Measurements from ENCODE around the gene ATP5IF1.

ATP5IF1 gene

GRCh38 chr1:28239004-28239403 is 3.1 kb downstream of the ATP5IF1 start:
- no peak for DNase-seq

GRCh38 chr1:28240024-28240423 is 4.1 kb downstream of the ATP5IF1 start:
- no peak for DNase-seq

DNA sequence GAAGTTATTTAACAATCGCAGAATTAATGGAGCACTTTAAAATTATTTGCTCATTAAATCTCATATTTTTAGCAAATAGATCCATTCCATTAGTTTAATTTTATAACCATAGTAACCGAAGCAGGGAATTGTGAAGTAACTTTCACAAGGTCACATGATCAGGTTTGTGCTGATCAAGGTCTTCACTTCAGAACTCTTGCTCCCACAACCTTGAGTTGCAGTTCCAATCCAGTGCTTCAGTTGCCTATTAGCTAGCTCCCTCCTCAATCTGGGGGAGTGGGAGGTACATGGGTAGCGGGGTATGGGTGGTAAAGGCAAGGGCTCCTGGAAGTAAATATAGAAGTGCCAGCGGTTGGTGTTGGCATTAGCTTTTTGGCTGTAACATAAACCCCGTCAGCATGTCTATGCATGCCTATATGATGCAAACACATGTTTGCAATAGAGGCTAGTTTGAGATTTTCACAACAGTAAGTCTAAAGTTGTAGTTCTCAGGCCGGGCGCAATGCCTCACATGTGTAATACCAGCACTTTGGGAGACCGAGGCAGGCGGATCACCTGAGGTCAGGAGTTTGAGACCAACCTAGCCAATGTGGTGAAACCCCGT is 5.8 kb downstream of the ATP5IF1 start:
- DNase-seq: no peak

- no peak for DNase-seq
These were observed 7.9 kb downstream of the ATP5IF1 start for GRCh38 chr1:28243685-28244311.

GRCh38 chr1:28244549-28245251 is 8.8 kb downstream of the ATP5IF1 start:
- no peak for DNase-seq

GRCh38 chr1:28246427-28246832 is 10.5 kb downstream of the ATP5IF1 start:
- DNase-seq: peak; percentile 27

DNA sequence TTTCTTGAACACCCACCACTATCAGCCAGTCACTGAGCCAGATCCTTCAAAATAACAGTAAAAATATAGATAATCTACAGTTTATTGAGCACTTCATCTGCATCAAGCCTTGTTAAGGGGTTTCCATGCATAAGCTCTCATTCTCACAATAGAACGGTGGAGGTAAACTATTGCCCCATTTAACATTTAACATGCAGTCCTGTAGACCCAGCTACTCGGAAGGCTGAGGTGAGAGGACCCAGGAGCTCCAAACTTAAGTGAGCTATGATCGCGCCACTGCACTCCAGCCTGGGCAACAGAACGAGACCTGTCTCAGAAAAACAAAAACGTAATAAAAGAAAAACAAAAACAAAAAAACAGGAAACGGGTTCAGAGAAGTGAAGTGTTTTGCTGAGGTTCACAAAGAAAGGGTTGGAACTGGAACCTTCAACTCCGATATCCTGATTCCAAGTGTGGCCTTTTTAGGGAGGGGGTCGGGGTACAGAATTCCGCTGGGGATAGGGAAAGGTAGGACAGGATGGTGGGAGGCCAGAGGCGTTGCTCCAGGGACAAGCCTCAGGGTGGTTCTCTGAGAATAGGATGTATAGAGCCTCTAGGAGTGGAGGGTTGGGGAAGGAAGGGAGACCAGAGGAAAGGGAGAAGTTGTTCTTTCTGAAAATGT is 11.8 kb downstream of the ATP5IF1 start:
- no peak for DNase-seq

- DNase-seq: peak; percentile 81
These were observed 12.5 kb downstream of the ATP5IF1 start for GRCh38 chr1:28248273-28249012.

GRCh38 chr1:28249013-28249865 is 13.3 kb downstream of the ATP5IF1 start:
- DNase-seq: no peak

- DNase-seq: no peak
These were observed 14.0 kb downstream of the ATP5IF1 start for GRCh38 chr1:28249866-28250295.

DNA sequence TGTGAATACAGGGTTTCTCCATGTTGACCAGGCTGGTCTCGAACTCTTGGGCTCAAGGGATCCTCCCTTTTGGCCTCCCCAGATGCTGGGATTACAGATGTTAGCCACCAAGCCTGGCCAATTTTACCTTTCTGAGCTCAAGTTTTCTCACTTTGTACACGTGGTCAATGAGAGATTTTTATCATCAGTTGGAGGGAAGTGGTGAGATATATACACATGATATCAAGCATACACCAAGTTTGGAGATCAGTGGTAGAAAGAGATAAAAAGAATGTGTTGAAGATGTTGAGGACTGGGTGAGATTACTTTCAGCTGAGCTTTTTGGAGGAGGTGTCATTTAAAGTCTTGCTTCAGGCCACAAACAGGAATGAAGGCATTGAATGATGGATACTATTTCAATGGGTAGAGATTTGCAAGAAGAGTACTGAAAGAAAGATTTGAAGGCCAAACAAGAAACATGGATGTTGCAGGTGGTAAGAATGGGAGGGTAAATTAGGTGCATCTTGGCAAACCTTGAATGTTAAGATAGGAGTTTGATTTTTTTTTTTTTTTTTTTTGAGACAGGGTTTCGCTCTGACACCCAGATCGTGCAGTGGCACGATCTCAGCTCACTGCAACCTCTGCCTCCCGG is 20.4 kb downstream of the ATP5IF1 start:
- no peak for DNase-seq

GRCh38 chr1:28257736-28258135 is 21.8 kb downstream of the ATP5IF1 start:
- DNase-seq: no peak

DNA sequence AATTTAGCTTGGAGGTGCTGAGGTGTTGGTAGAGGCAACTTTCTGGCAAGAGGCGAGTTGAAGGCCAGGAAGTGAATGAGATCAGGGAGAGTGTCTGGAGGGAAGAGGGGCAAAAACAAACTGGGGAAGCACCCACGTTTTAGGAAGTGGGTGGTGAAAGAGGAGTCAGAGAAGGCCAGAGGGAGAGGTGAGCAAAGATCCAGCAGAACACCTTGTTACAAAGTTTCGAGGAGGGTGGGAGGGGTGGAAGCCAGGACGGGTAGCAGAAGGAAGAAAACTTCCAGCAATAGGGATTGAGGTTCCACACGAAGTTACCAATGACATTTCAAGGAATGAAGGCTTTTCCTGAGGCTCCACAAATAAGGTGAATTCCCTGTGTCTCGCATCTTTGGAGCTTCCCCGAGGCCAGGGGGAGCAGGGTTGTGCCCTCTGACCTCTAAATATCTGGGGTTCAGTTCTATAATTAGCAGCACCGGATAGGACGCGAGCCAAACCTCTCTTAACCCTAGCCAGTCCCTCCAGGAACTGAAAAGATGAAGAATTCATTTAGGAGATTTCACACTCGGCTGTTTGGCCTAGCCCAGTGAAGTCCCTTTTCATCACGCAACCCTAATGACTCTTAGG is 22.8 kb downstream of the ATP5IF1 start:
- no peak for DNase-seq

- peak; percentile 99 for DNase-seq
These were observed 23.5 kb downstream of the ATP5IF1 start, which contains the start of gene SESN2 for GRCh38 chr1:28259252-28259933. TSS of gene SESN2 (plus strand) at chr1:28259518. CDS start at chr1:28259848, 330 bp downstream.

DNA sequence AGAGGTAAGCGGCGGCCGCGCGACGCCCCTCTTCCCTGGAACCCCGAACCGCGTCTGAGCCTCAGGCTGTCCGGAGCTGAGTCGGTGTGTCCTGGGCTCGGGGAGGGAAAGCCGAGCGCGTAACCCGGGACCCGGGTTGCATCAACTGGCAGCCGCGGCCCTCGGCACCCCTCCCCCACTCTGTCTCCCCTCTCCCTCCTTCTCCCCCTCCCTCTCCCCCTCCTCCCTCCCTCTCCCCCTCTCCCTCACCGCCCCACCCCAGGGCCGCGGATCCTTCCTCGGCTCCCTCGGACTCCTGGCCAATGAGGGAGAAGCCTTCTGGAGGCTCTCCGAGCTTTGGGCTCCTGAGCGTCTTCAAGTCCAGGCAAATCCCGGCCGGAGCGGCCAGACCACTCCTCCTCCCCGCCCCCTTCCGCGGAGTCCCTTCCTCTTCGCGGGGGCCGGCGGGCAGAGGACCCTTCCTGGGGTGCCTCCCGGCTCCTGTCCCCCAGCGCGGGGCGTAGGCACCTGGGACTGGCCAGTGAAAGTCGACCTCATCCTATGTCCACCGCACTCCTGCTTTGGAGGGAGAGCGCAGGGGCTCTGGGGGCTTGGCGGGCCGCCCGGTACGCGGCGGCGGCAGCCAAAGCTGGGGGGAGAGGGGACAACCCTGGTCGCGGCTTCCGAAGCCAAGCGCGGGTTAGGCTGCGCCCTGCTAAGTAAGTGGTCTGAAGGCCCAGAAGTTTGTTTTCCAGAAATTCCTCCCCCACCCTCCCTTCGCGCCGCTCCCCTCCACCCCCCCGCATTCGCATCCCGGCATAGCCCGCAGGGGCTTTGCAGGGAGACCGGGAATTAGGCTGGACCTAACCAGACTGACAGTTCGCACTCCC is 24.2 kb downstream of the ATP5IF1 start:
- peak; percentile 91 for DNase-seq

GRCh38 chr1:28260803-28261174 is 24.9 kb downstream of the ATP5IF1 start:
- DNase-seq: no peak

DNA sequence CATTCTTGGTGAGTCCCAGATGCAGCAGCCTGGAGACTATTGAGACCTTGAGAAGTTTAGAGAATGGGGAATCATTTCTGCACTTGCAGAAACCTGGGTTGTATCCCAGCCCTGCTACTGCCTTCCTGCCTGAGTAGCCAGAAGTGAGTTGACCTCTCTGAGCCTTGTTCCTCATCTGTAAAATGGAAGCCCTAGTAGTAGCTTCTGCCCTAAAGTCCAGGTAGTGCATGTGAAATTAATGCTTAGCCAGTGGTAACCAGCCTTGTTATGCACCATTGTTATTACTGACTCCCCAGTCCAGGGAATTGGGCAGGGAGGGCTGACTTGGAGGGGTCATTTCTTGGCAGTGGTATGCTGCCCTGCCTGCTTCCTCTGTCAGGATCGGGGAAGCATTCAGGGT is 29.0 kb downstream of the ATP5IF1 start:
- DNase-seq: no peak

GRCh38 chr1:28265577-28265976 is 29.7 kb downstream of the ATP5IF1 start:
- DNase-seq: no peak

DNA sequence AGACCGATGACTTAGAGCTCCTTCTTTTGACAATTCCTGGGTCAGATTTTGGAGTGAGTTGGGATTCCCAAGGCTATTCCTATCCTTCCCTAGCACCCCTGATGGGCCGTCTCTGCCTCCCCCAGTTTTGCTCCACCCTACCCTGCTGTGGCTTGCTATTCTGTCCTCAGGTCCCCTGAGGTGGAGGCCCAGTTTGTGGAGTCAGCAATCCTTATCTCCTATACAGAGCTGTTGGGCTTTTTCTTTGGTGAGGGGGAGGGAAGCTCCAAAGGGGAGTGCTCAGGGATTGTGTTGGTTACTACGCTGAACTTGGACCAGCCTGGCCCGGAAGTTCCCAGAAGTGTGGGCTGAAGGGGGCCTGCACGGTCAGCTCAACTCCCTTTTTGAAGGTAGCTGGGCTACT is 31.0 kb downstream of the ATP5IF1 start:
- no peak for DNase-seq

Measured in right hindlimb (tissue), 1 donor.